H1 (cell line): ENCODE results near the gene CD276.

Source experiments
- ATF3 ChIP-seq: IDR thresholded peaks from 2 replicates; pipeline ENCODE4 v1.6.1; 2011; ENCODE audit warnings: low read depth, mild to moderate bottlenecking, low read length; ENCODE audit not compliant: insufficient read depth
- CBX8 ChIP-seq: fragments of 300-800, 300-1000 bp; sonication (generic); IDR thresholded peaks from 2 replicates; pipeline ENCODE4 v1.7.1; 2016; ENCODE audit warnings: low read depth, low read length, borderline replicate concordance
- CTBP2 ChIP-seq: IDR thresholded peaks from 2 replicates; pipeline ENCODE4 v1.7.0; 2011; ENCODE audit warnings: borderline replicate concordance, mild to moderate bottlenecking, moderate library complexity, mixed read lengths, low read length; ENCODE audit not compliant: insufficient read depth, insufficient read length
- CTCF ChIP-seq, 3 experiments: IDR thresholded peaks; 1 replicate in 2 of 3; 2 replicates in 1 of 3; pipeline versions ENCODE4 v1.5.1 to v1.6.1; 2011; ENCODE audit warnings: low read length in 3 of 3, mild to moderate bottlenecking in 3 of 3, inconsistent platforms in 2 of 3, low read depth in 1 of 3, moderate library complexity in 1 of 3; ENCODE audit not compliant: insufficient read depth in 1 of 3; ENCODE audit errors: control extremely low read depth in 1 of 3
- EZH2 ChIP-seq: fragments of 200-600 bp; sonication (generic); IDR thresholded peaks from 2 replicates; pipeline ENCODE4 v1.7.1; 2012; ENCODE audit warnings: low read depth, mild to moderate bottlenecking, moderate library complexity, low read length, inconsistent platforms; ENCODE audit not compliant: severe bottlenecking
- GABPA ChIP-seq: IDR thresholded peaks from 2 replicates; pipeline ENCODE4 v1.6.1; 2011; ENCODE audit warnings: mild to moderate bottlenecking, low read length, moderate library complexity, borderline replicate concordance; ENCODE audit not compliant: insufficient read depth
- HDAC6 ChIP-seq: IDR thresholded peaks from one replicate; pipeline ENCODE4 v1.7.1; 2012; ENCODE audit warnings: low read depth, mild to moderate bottlenecking, inconsistent platforms, low read length, moderate library complexity
- MAFK ChIP-seq: IDR thresholded peaks from 2 replicates; pipeline ENCODE4 v1.6.1; 2012; ENCODE audit warnings: low read depth, mild to moderate bottlenecking, improper control_type of control experiment, low read length
- POLR2A ChIP-seq, 2 experiments: IDR thresholded peaks; 1 replicate in 1 of 2; 2 replicates in 1 of 2; pipeline ENCODE4 v1.6.1; 2011; ENCODE audit warnings: low read depth in 2 of 2, low read length in 2 of 2, mild to moderate bottlenecking in 2 of 2; ENCODE audit errors: control extremely low read depth in 1 of 2
- SAP30 ChIP-seq: fragments of 300-600 bp; sonication (generic); IDR thresholded peaks from 2 replicates; pipeline ENCODE4 v1.7.1; 2012; ENCODE audit warnings: low read length, moderate library complexity, mild to moderate bottlenecking, inconsistent platforms; ENCODE audit not compliant: insufficient read depth, insufficient replicate concordance
- TAF7 ChIP-seq: optimal IDR thresholded peaks from 2 replicates; pipeline ENCODE3; 2011; ENCODE audit warnings: low read depth, mild to moderate bottlenecking, inconsistent platforms, low read length, moderate library complexity, borderline replicate concordance

DNA sequence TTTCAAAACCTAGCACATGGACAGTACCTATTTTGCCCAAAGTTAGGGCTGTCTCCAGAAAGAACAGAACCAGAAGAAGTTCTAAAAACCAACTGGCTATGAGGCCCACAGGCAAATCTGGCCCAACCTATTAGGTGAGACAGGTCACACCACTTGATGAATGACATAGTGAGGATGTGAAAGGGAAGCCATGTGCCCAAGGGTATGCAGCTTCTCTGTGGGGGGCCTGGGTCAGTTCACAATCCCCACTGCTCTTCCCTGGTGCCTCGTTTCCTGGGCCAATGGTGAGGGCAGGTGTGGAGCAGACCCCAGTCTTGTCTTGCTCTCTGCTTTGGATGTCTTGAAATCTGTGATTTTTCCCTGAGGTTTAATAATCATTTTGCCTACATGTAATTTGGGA, 60.1 kb downstream of the CD276 start:
- no peak for TF ChIP-seq CTCF (IDR thresholded peaks at IDR 0.05; ENCODE audit: control extremely low read depth in 1 of 3, insufficient read depth in 1 of 3, low read depth in 1 of 3, low read length in 3 of 3)
- TF ChIP-seq CTBP2, result no peak
- no peak for TF ChIP-seq MAFK
- TF ChIP-seq ATF3, result no peak
- TF ChIP-seq CBX8, result no peak
- TF ChIP-seq HDAC6, result no peak
- no peak for TF ChIP-seq TAF7
- TF ChIP-seq SAP30, result no peak
- TF ChIP-seq EZH2, result no peak
- no peak for TF ChIP-seq GABPA
- TF ChIP-seq POLR2A (IDR thresholded peaks at IDR 0.05; ENCODE audit: control extremely low read depth in 1 of 2, low read depth in 2 of 2, low read length in 2 of 2), result no peak
